Lung (tissue), 12 donors: ENCODE measurements around the gene HAT1. TPM values are rescaled to one million over a fixed set of nuclear protein-coding genes. Genes with fewer than 3 reads are reported as not detected.

Experiments
- ATAC-seq: fragments of 200-7000 bp; cut with Tn5 transposase; one replicate; pipeline ENCODE4 v1.9.1; 2020; ENCODE audit warnings: moderate number of reproducible peaks; ENCODE audit not compliant: insufficient read depth, low FRiP score
- DNase-seq, 3 donors: peaks; one replicate each; pipeline ENCODE4 v3.0.0-alpha.2; 2013 to 2017
- H3K27ac ChIP-seq, 2 donors: one replicate each; pipeline ENCODE4 v1.5.1; 2013; ENCODE audit warnings: mild to moderate bottlenecking in 2 of 2, moderate library complexity in 2 of 2, control low read depth in 1 of 2, inconsistent platforms in 1 of 2, low read depth in 1 of 2, low read length in 1 of 2
- H3K27me3 ChIP-seq, 3 donors: one replicate each; pipeline ENCODE4 v1.5.1; 2013; ENCODE audit warnings: low read length in 2 of 3; ENCODE audit not compliant: control insufficient read depth in 3 of 3, insufficient read depth in 3 of 3
- H3K36me3 ChIP-seq, 4 donors: one replicate each; pipeline ENCODE4 v1.5.1; 2013; ENCODE audit warnings: low read length in 4 of 4, mild to moderate bottlenecking in 1 of 4, moderate library complexity in 1 of 4; ENCODE audit not compliant: control insufficient read depth in 4 of 4, insufficient read depth in 4 of 4
- H3K4me1 ChIP-seq, 5 donors: one replicate each; pipeline ENCODE4 v1.5.1; 2013; ENCODE audit warnings: low read length in 5 of 5, mild to moderate bottlenecking in 2 of 5, moderate library complexity in 1 of 5; ENCODE audit not compliant: control insufficient read depth in 5 of 5, insufficient read depth in 5 of 5
- H3K4me3 ChIP-seq: one replicate; pipeline ENCODE4 v1.5.1; 2013; ENCODE audit warnings: mild to moderate bottlenecking, control low read depth, moderate library complexity
- H3K9ac ChIP-seq, 2 donors: one replicate each; pipeline ENCODE4 v1.5.1; 2013; ENCODE audit warnings: low read length in 2 of 2, control low read depth in 1 of 2; ENCODE audit not compliant: insufficient read depth in 1 of 2
- H3K9me3 ChIP-seq, 4 donors: one replicate each; pipeline ENCODE4 v1.5.1; 2013; ENCODE audit warnings: low read length in 3 of 4, mild to moderate bottlenecking in 1 of 4, moderate library complexity in 1 of 4; ENCODE audit not compliant: control insufficient read depth in 4 of 4, insufficient read depth in 3 of 4
- CTCF ChIP-seq: IDR thresholded peaks from 2 replicates; pipeline ENCODE4 v1.5.1; 2012; ENCODE audit warnings: mild to moderate bottlenecking; ENCODE audit errors: control extremely low read depth, extremely low read depth
- WGBS, 2 donors: extraction: QIAGEN DNeasy Blood & Tissue Kit; methylation state at CpG; one replicate each; pipeline ENCODE4 v1.1.7; 2013; 5-methylcytosine and 5-hydroxymethylcytosine counted together
- polyA plus RNA-seq, 2 donors: library from polyadenylated mRNA; stranded (reverse); fragments of 200-250 nt; gene quantifications; one replicate each; pipeline ENCODE4 v1.2.1, GENCODE V29; 2013
- total RNA-seq, 2 donors: library from RNA; depleted of rRNA in 1 of 2; stranded (reverse); fragments of >200 nt in 1 of 2; gene quantifications; one replicate each; pipeline ENCODE4 v1.2.1, GENCODE V29; 2014 to 2021
- donor health status: control.
- donor health status: control.
- donor health status: Bipolar disorder and iron deficiency.
- donor health status: healthy.
- donor health status: DM: yes; HTN: yes; CAD: no.

HAT1 gene
- total and polyA plus RNA-seq, 4 donors: 16.1 to 48.4 (median 34.7) TPM

- H3K4me3 ChIP-seq: no peak overlapping the region
- H3K27ac ChIP-seq: no peak overlapping the region
- H3K27me3 ChIP-seq: no peaks in the 10 kb centered on the region
- 66 to 95% methylated on average over 2 of the region's 2 CpGs for WGBS, 2 donors
- ATAC-seq (no peak), DNase-seq (no peak)
- H3K9me3 ChIP-seq: no peaks in the 10 kb centered on the region
- peaks cover 0 to 11% (median 0%) of the 10 kb centered on the region in 5 donors for H3K4me1 ChIP-seq
- TF ChIP-seq CTCF: no peak
- no peak overlapping the region for H3K9ac ChIP-seq
- peaks cover 0 to 25% (median 16%) of the 10 kb centered on the region in 4 donors for H3K36me3 ChIP-seq
Measured at GRCh38 chr2:171964308-171964707, 42.0 kb downstream of the HAT1 start.

- Histone ChIP-seq H3K36me3 (peaks cover 0 to 23% (median 15%) of the 10 kb centered on the region in 4 donors), H3K27me3 (no peaks in the 10 kb centered on the region), H3K9me3 (no peaks in the 10 kb centered on the region), H3K4me3 (no peak overlapping the region), H3K9ac (no peak overlapping the region), H3K4me1 (peaks cover 0 to 4% (median 0%) of the 10 kb centered on the region in 5 donors), H3K27ac (no peak overlapping the region)
- DNase-seq: no peak
- no peak for TF ChIP-seq CTCF
- 59 to 83% methylated on average over 3 of the region's 3 CpGs for WGBS, 2 donors
- ATAC-seq: no peak
Measured at GRCh38 chr2:171965238-171965637, 43.0 kb downstream of the HAT1 start.

GRCh38 chr2:171965661-171966060 is 43.4 kb downstream of the HAT1 start:
- 94 to 97% methylated on average over 3 of the region's 3 CpGs for WGBS, 2 donors
- Histone ChIP-seq H3K27ac (no peak overlapping the region), H3K9me3 (no peaks in the 10 kb centered on the region), H3K36me3 (peaks cover 0 to 23% (median 15%) of the 10 kb centered on the region in 4 donors), H3K4me3 (no peak overlapping the region), H3K27me3 (no peaks in the 10 kb centered on the region), H3K4me1 (peaks cover 0 to 3% (median 0%) of the 10 kb centered on the region in 5 donors), H3K9ac (no peak overlapping the region)
- no peak for TF ChIP-seq CTCF
- no peak for ATAC-seq
- no peak for DNase-seq

GRCh38 chr2:171966235-171966634 is 44.0 kb downstream of the HAT1 start:
- ATAC-seq (no peak), DNase-seq (no peak)
- Histone ChIP-seq H3K27ac (no peak overlapping the region), H3K4me3 (no peak overlapping the region), H3K36me3 (peaks cover 2 to 25% (median 16%) of the 10 kb centered on the region in 4 donors), H3K27me3 (no peaks in the 10 kb centered on the region), H3K9me3 (no peaks in the 10 kb centered on the region), H3K9ac (no peak overlapping the region), H3K4me1 (no peaks in the 10 kb centered on the region)
- TF ChIP-seq CTCF: no peak
- WGBS, 2 donors: 98% methylated on average over 8 of the region's 8 CpGs
